Ecto neural progenitor cell (in vitro differentiated cells): ENCODE measurements around the gene JPT2.
"Not testable (repeated sequence)": the region's sequence is repeated elsewhere in the genome, so short reads cannot be mapped to it uniquely, and the experiment has no call there.

Experiments
- DNase-seq: peaks from one replicate; pipeline ENCODE4 v3.0.0-alpha.2; 2018; ENCODE audit warnings: low spot score

JPT2 gene

DNA sequence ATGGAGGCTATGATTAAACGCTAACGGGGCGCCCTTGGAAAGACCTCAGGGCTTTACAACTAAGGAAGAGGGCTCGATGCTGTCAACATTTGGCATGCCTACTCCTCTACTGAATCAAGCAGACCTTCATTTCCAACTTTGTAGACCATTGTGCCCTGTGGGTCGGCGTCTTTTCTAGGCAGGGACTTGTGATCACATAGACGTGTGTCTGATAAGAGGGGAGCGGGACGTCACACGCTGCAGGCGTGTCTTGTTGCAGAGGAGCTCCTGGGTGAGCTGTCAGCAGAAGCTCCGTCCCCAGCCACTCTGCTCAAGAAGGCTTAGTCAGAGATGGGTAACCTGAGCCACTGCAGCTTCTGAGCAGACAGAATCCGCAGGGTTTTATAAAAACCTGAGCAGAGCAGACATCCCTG, 30.7 kb downstream of the JPT2 start:
- no peak for DNase-seq

DNA sequence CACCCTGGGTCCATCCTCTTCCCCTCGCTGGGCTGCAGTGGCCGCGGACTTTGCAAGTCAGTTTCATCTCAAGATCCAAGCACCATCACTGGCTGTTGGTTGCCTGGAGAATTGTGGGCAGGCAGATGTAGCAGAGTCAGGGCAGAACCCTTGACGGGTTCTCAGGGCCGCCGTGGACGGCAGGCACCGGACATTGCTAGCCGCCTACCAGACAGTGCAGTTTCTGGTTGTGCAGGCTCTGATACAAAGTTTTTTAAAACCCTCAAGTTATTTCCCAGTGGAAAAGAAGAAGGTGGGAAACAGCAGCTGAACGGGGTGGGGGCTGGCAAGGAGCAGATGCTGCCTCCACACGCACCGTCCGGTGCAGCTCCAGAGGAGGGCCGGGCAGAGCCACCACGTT, 31.3 kb downstream of the JPT2 start:
- DNase-seq, result no peak

DNA sequence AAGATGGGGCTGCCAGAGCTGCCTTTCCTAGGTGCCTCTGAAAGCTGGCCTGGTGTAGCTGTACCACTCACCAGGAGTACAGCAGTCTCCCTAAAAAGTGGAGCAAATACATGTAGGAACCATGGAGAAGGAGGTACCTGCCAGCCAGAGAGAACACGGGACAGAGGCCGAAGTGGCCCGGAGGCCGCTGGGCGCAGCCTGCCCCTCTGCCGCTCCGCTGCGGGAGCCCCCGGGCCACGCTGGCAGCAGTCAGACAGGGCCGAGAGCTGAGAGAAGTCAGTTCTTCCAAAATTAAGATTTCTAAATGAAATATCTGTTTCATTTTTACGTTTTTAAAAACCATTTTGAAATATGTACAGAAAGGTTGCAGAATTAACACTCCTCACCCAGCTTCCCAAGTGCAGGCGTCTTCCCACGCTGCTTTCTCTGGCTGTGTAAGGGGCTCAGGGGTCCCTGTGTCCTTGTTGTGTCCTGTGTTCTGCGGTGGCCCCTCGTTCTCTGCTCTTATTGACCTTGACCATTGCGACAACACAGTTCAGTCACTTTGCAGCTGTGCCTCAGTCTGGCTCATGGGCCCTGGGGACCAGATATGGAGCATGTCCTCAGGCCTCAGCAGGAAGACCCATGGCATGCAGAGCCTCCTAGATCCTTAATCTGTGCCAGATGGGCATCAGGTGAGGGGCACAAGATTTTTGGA, 32.9 kb downstream of the JPT2 start:
- no peak for DNase-seq

DNA sequence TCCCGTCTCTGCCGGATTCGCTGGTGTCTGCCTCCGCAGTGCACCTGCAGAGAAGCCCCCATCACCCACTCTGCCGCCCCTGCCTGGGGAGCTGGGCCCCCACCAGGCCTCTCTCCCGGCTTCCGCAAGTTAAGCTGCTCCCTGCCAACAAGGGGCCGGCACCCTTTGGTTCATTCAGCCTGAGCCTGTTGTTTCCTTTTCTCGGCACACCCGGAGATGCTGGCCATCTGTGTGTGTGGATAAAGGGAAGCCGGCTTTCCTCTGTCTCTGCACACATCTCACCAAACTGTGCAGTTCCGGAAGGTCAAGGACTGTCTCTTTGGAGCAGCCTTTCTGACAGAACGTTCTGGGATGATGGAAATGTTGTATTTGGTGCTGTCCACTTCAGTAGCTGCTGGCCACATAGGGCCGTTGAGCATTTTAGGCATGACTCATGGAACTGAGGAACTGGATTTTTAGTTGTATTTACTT, 34.7 kb downstream of the JPT2 start:
- no peak for DNase-seq

DNA sequence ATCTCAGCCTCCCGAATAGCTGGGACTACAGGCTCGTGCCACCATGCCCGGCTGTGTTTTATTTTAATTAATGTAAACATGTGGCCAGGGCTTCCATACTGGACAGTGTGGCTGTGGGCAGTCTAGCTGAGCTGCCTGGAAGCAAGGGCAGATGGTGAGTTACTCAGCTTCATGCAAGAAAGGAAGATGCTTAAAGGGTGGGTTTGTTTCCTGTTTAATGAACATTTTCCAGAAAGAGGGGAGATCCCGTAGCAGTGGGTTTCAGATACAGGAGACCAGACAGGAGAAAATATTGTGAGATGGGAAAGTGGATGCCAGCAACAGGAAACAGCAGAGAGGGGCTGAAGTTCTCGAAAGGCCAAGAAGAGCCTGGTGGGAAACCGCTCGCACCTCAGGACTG, 35.3 kb downstream of the JPT2 start:
- no peak for DNase-seq

DNA sequence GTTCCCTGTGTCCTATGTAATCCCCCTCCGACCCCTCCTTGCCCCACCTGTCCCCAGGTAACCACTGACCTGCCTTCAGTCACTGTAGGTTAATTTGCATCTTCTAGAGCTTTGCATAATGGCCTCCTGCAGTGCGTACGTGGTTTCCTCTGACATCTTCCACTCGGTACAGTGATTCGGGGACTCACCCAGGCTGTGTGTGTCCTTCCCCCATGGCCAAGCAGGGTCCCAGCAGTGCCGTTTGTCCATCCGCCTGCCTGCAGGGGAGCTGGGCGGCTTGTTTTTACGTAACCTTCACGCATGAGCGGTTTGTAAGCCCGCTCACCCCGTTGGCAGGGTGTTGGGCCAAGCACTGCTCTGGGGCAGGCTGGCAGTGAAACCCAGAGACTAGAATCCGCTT, 35.9 kb downstream of the JPT2 start:
- DNase-seq, result no peak

DNA sequence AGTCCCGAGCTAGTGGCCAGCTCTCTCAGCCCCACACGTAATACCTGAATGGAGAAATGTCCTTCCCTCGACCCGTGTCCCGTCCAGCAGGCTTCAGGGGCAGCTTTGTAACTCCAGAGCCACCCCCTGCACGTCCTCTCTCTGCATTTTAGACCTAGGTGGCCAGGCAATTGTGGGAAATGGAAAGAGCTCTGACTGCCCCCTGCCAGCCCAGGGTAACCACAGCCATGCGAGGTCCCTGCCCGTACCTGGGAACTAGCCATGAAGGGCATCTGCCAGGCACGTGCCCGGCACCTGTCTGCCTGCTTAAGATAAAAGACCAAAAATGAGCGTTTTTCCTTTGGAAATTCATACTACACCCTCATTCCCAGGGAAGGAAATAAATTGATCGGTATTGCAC, 37.1 kb downstream of the JPT2 start:
- no peak for DNase-seq

DNA sequence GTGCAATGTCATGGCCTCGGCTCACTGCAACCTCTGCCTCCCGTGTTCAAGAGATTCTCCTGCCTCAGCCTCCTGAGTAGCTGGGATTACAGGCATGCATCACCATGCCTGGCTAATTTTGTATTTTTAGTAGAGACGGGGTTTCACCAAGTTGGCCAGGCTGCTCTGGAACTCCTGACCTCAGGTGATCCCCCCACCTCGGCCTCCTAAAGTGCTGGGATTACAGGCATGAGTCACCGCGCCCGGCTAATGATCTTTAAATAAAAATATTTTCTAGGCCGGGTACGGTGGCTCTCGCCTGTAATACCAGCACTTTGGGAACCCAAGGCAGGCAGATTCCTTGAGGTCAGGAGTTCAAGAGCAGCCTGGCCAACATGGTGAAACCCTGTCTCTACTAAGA, 40.2 kb downstream of the JPT2 start:
- not testable (repeated sequence) for DNase-seq

DNA sequence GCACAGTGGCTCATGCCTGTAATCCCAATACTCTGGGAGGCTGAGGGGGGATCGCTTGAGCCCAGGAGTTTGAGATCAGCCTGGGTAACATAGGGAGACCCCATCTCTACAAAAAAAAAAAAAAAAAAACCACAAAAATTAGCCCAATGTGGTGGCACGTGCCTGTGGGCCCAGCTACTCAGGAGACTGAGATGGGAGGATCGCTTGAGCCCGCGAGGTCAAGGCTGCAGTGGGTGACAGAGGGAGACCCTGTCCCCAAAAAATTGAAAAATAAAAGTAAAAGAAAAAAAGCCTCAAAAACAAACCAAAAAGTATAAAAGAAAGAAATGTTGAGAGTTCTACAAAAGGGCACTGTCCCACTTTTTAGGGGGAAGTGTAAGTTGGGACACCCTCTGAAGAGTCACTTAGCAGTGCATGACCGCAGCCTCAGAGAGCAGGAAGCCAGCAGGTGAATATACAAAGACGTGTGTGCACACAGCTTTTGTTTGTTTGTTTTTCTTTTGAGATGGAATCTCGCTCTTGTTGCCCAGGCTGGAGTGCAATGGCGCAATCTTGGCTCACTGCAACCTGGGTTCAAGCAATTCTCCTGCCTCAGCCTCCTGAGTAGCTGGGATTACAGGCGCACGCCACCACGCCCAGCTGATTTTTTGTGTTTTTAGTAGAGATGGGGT, 41.6 kb downstream of the JPT2 start:
- not testable (repeated sequence) for DNase-seq

DNA sequence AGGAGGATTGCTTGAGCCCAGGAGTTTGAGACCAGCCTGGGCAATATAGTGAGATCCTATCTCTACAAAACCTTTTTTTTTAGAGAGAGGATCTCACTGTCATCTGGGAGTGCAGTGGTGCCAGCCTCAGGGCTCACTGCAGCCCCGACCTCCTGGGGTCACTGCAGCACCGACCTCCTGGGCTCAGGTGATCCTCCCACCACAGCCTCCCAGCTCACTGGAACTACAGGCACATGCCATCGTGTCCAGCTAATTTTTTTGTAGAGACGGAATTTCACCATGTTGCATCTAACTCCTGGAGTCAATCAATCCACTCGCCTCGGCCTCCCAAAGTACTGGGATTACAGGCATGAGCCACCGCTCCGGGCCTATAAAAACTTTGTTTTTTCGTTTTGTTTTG, 43.3 kb downstream of the JPT2 start:
- no peak for DNase-seq

DNA sequence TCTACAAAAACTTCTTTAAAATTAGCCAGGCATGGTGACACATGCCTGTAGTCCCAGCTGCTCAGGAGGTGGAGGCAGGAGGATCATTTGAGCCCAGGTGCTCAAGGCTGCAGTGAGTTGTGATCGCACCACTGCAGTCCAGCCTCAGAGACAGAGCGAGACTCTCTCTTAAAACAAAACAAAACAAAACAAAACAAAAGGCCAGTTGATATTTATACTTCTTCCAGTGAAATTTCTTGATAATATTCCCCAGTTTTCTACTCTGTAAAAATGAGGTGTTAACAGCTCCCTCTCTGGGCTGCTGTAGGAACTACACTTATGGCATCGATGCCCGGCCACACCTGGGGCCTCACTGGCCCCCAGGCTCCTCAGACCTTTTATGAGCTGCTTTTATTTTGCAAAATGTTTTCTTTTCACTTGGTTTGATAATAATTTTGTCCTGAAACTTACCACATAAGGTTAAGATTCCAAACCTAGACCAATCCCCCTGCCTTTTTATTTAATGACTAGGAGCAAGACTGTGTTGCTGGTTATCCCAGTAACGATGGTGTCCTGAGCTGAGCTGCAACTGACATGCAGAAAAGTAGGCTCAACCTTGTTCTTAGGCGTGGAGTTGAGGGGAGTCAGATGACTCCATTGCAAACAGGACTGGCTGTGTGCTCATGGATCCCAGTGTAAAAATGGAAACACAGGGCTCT, 45.5 kb downstream of the JPT2 start:
- DNase-seq, result no peak

DNA sequence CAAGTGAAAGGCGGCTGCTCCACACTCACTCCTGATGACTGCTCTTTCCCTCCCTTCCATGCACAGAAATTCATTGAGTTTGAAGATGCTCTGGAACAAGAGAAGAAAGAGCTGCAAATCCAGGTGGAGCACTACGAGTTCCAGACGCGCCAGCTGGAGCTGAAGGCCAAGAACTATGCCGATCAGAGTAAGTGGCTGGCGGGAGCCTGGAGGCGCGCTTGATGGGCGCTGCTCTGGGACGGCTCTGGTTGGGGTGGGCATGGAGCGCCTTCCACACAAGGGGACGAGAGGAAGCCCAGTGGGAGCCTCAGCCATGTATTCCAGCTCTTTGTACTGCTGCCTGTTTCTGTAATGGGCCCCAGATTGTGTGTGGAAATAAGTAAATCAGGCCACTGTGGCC, 46.4 kb downstream of the JPT2 start:
- no peak for DNase-seq

DNA sequence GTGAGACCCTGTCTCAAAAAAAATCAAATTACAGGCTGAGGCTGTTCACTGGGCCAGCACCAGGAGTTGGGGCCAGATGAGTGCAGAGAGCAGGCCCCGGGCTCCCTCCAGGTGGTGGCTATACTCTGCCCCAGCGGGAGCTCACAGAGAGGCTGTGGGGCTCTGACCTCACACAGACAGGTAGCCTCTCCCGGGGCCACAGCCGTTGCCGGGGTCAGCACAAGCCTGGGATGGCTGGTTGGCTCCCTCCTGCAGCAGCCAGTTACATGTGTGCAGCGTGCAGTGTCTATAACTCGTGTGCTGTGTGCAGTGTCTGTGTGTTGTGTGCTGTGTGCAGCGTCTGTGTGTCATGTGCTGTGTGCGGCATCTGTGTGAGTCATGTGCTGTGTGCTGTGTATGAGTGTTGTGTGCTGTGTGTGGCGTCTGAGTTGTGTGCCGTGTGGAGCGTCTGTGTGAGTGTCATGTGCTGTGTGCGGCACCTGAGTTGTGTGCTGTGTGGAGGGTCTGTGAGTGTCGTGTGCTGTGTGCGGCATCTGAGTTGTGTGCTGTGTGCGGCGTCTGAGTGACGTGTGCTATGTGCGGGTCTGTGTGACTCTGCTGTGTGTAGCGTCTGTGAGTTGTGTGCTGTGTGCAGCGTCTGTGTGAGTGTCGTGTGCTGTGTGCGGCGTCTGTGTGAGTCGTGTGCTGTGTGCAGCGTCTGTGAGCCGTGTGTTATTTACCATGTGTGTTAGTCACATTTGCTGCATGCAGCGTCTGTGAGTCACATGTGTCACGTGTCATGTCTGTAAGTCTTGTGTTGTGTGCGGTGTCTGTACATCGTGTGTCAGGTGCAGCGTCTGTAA, 48.8 kb downstream of the JPT2 start:
- DNase-seq, result no peak

DNA sequence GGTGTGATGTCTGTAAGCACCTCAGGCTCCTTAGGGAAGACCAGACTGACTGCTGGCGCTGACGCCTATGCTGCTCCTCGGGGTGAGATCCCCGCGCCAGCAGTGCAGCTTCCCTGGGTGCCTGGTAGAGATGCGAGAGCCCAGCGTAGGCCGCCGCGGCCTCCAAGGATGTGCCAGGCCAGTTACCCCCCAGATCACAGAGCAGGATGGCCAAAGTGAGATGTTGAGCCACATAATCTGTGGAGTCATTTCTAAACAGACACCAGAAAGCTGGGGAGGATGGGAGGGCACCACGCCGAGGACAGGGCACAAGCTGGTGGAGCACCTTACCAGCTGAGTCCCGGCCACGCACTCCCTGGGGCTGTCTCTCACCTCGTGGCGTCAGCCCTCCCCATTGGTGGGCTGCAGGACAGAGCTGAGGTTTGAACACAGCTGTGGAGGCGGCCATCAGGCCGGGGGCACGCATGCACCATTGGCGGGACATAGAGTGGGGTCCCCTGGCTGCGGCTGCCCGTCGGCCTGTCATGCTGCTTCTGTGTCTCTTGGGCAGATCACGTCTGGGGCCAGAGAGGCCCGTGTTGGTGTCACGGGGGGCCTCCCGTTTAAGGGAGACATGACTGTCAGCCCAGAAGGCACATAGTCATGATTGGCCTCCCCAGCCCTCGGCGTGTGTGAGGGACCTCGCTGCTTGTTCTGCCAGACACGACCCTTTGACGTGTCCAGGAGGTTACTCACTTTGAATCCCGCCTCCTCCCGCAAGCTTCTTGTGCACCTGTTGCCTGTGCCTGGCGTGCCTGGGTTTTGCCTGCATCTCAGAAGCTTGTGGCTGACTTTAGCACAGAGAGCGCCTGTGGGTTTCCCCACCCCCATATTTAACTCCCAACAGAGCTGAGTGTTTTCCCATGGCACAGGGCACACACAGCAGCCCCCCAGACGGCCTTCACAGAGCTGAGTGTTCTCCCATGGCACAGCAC, 49.9 kb downstream of the JPT2 start:
- no peak for DNase-seq

DNA sequence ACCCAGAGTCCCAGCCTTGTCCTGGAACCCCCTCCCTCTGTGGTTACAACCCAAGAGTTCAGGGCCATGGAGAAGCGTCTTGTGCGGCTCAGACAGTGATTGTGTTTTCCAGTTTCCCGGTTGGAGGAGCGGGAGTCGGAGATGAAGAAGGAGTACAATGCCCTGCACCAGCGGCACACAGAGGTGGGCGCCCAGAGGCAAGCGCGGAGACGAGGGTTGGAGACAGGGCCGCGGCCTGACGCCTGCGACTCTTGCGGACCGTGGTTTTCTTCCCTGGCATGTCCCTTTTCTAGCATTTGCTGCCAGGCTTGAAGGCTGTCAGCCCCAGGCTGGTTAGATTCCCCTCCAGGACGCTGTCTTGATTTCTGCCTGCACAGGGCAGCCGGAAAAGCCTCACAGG, 50.9 kb downstream of the JPT2 start:
- no peak for DNase-seq

DNA sequence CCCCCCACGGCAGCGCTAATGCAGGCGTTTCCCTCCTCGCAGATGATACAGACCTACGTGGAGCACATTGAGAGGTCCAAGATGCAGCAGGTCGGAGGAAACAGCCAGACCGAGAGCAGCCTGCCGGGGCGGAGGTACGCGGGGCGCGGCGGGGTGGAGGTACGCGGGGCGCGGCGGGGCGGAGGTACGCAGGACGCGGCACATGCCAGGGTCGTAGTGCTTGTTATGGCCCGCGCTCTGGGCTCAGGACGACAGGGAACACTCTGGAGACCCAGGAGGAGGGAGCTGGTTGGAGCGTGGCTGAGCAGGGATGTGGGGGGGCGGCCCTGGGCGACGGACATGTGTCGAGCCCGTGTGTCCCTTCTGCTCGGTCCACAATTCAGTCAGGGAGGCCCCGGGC, 51.4 kb downstream of the JPT2 start:
- no peak for DNase-seq

DNA sequence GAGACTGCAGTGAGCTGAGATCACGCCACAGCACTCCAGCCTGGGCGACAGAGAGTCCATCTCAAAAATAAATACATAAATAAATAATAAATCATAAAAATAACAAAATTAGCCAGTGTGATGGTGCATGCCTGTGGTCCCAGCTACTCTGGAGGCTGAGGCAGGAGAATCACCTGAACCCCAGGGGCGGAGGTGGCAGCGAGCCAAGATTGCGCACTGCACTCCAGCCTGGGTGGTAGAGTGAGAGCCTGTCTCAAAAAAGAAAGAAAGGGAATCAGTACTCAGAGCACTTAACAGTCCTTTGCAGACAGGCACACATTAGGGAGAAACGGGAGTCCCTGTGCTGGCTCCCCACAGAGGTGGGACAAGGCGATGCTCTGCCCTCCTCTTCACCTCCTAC, 53.0 kb downstream of the JPT2 start:
- DNase-seq, result no peak

DNA sequence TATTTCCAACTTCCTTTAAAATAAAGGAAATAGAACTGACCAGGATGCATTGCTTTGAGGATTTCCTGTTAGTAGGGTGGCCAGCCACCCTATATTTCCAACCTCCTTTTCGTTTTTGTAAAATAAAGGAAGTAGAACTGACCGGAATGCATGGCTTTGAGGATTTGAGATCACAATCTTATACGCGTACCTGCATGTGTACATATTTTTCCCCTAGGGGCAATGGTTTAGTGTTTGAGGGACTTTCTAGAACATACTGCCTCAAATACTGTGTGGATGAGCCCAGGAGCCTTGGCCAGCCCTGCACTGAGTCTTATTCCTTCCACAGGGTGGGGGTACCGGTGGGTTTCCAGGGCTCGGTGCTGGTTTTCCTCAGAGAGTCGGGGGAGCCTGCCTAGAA, 53.5 kb downstream of the JPT2 start:
- no peak for DNase-seq

DNA sequence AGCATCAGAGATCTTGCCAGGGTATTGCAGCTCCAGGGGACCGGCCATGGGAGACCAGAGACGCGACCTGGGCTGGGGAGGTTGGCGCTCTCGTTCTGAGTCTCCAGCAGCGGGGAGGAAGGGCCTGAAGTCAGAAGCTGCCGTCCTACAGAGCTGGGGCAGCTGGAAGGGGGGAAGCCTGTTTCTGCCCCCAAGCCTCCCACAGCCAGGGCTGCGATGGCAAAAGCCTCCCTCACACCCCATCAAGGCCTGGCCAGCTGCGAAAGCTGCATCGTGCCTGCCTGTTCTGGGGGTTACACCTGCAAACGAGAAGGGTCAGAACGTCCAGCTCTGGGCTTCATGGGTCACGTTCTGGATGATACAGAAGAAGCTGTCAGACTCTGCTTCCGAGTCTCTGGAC, 54.0 kb downstream of the JPT2 start:
- DNase-seq, result no peak

DNA sequence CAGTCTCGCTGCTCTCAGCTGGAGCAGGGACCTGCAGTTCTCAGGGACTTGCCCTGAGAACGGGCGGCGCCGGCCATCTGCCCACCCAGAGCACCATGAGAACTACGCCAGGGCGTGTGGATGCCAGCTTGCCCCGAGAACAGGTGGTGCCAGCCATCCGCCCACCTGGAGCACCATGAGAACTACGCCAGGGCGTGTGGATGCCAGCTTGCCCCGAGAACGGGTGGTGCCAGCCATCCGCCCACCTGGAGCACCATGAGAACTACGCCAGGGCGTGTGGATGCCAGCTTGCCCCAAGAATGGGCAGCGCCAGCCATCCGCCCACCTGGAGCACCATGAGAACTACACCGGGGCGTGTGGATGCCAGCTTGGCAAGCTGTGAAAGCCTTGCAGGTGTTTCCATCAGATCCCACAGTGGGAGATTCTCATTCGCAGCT, 54.5 kb downstream of the JPT2 start:
- not testable (repeated sequence) for DNase-seq

DNA sequence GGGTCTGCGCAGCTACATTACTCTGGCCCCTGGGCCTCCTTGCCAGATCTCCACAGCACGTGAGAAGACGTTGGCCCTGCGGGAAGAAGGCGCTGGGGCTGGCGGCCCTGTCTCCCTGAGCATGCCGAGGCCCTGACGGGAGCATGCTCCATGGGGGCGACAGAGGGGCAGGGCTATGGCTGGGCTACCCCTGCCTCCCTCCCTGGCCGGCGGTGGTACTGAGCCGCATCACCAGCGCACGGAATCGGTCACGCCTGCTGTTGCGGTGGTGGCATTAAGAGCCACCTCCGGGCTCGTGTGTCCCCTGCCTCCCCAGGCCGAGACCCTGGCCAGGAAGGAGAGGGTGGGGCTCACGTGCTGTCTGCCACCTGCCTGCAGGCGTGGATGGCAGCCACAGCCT, 56.0 kb downstream of the JPT2 start:
- DNase-seq, result no peak
